H1 (cell line): ENCODE results near the gene ADK. TPM values are rescaled to one million over a fixed set of nuclear protein-coding genes. Genes with fewer than 3 reads are reported as not detected.

Source experiments
- CTCF ChIA-PET: fragments of 300-600 bp; sonication (Branson Sonifier 250); formaldehyde crosslinking; loops from one replicate; lab custom pipeline; 2021; ENCODE audit not compliant: partially characterized antibody; lab: Charles Lee
- POLR2A ChIA-PET: fragments of 300-600 bp; sonication (Branson Sonifier 250); formaldehyde crosslinking; loops from one replicate; lab custom pipeline; 2021; ENCODE audit warnings: inconsistent platforms; ENCODE audit not compliant: partially characterized antibody; lab: Charles Lee
- DNase-seq, 2 experiments: peaks; one replicate each; pipeline versions ENCODE4 v3.0.0 to v3.0.0-alpha.2; 2010 to 2022; ENCODE audit warnings: low spot score in 2 of 2, low read depth in 1 of 2, mixed read lengths in 1 of 2
- FAIRE-seq: peaks from 2 replicates; lab custom pipeline; 2011; peaks lifted over from hg19 to GRCh38; lab: Jason Lieb, UNC
- H2AFZ ChIP-seq: 2 replicates; pipeline ENCODE4 v1.8.1; 2012; ENCODE audit warnings: low read length, inconsistent platforms
- H2AK5ac ChIP-seq: 2 replicates; pipeline ENCODE4 v1.6.1; 2013; ENCODE audit warnings: low read depth, low read length
- H2BK120ac ChIP-seq: replicated peaks from 2 replicates; pipeline ENCODE3; 2013; ENCODE audit warnings: low read depth, low read length, inconsistent platforms
- H2BK12ac ChIP-seq: 2 replicates; pipeline ENCODE4 v1.6.1; 2013; ENCODE audit warnings: low read depth, low read length
- H2BK15ac ChIP-seq: 2 replicates; pipeline ENCODE4 v1.6.1; 2013; ENCODE audit warnings: low read length
- H2BK20ac ChIP-seq: 2 replicates; pipeline ENCODE4 v1.6.1; 2013; ENCODE audit warnings: low read length
- H2BK5ac ChIP-seq: 2 replicates; pipeline ENCODE4 v1.6.1; 2013; ENCODE audit warnings: low read depth, low read length
- H3K14ac ChIP-seq: 2 replicates; pipeline ENCODE4 v1.6.1; 2013; ENCODE audit warnings: inconsistent platforms; ENCODE audit not compliant: insufficient read length
- H3K18ac ChIP-seq: 2 replicates; pipeline ENCODE4 v1.6.1; 2013; ENCODE audit warnings: low read length; ENCODE audit errors: extremely low read depth
- H3K23ac ChIP-seq: 2 replicates; pipeline ENCODE4 v1.6.1; 2013; ENCODE audit warnings: inconsistent platforms; ENCODE audit not compliant: insufficient read length
- H3K23me2 ChIP-seq: 2 replicates; pipeline ENCODE4 v1.6.1; 2013; ENCODE audit warnings: low read depth, low read length
- H3K27ac ChIP-seq: 2 replicates; pipeline ENCODE4 v1.6.1; 2011; ENCODE audit warnings: low read depth, low read length, inconsistent platforms
- H3K27me3 ChIP-seq, 4 experiments: replicated peaks in 1 of 4; 1 replicate in 1 of 4; 2 replicates in 3 of 4; pipeline versions ENCODE4 v1.6.1 to v1.8.1; 2011 to 2013; ENCODE audit warnings: low read length in 3 of 4, mild to moderate bottlenecking in 3 of 4, inconsistent platforms in 2 of 4, mixed read lengths in 2 of 4, moderate library complexity in 1 of 4; ENCODE audit not compliant: control insufficient read depth in 3 of 4, insufficient read depth in 3 of 4; ENCODE audit errors: extremely low read depth in 1 of 4
- H3K36me3 ChIP-seq, 4 experiments: 2 replicates each; pipeline versions ENCODE4 v1.6.1 to v1.8.1; 2011 to 2013; ENCODE audit warnings: mild to moderate bottlenecking in 4 of 4, low read length in 3 of 4, moderate library complexity in 2 of 4, control low read depth in 1 of 4, inconsistent platforms in 1 of 4; ENCODE audit not compliant: insufficient read depth in 4 of 4, control insufficient read depth in 2 of 4
- H3K4ac ChIP-seq: replicated peaks from 2 replicates; pipeline ENCODE3; 2013; ENCODE audit warnings: low read length, low read depth, mixed read lengths, inconsistent platforms; ENCODE audit not compliant: insufficient read length
- H3K4me1 ChIP-seq, 4 experiments: replicated peaks in 1 of 4; 1 replicate in 1 of 4; 2 replicates in 3 of 4; pipeline versions ENCODE4 v1.6.1 to v1.8.1; 2011 to 2013; ENCODE audit warnings: low read length in 3 of 4, inconsistent platforms in 2 of 4, mixed read lengths in 1 of 4; ENCODE audit not compliant: insufficient read depth in 4 of 4, control insufficient read depth in 3 of 4
- H3K4me2 ChIP-seq, 2 experiments: 2 replicates each; pipeline versions ENCODE4 v1.6.1 to v1.8.1; 2011 to 2013; ENCODE audit warnings: low read depth in 2 of 2, low read length in 2 of 2, control low read depth in 1 of 2, inconsistent platforms in 1 of 2, mild to moderate bottlenecking in 1 of 2; ENCODE audit not compliant: insufficient read depth in 1 of 2
- H3K4me3 ChIP-seq, 4 experiments: fragments of 200-600, 300-600 bp in 1 of 4; sonication (generic), shearing (Covaris generic), sonication (Bioruptor Twin) in 1 of 4; 2 replicates each; pipeline versions ENCODE4 v1.5.1 to v1.8.1; 2011 to 2016; ENCODE audit warnings: low read length in 4 of 4, low read depth in 3 of 4, control low read depth in 2 of 4, inconsistent platforms in 2 of 4, mild to moderate bottlenecking in 2 of 4, mixed read lengths in 1 of 4, moderate library complexity in 1 of 4; ENCODE audit not compliant: insufficient read depth in 2 of 4; ENCODE audit errors: extremely low read depth in 1 of 4
- H3K56ac ChIP-seq: replicated peaks from 2 replicates; pipeline ENCODE3; 2013; ENCODE audit warnings: low read depth, mild to moderate bottlenecking, mixed read lengths, low read length, inconsistent platforms; ENCODE audit not compliant: insufficient read length
- H3K79me1 ChIP-seq: 2 replicates; pipeline ENCODE4 v1.6.1; 2013; ENCODE audit warnings: low read depth, low read length, control low read depth
- H3K79me2 ChIP-seq, 2 experiments: 2 replicates each; pipeline versions ENCODE4 v1.6.1 to v1.8.1; 2012 to 2013; ENCODE audit warnings: low read length in 2 of 2, mild to moderate bottlenecking in 2 of 2, inconsistent platforms in 1 of 2; ENCODE audit not compliant: insufficient read depth in 2 of 2, control insufficient read depth in 1 of 2
- H3K9ac ChIP-seq, 4 experiments: replicated peaks in 1 of 4; 1 replicate in 1 of 4; 2 replicates in 3 of 4; pipeline versions ENCODE4 v1.6.1 to v1.8.1; 2011 to 2013; ENCODE audit warnings: low read depth in 3 of 4, low read length in 3 of 4, control low read depth in 2 of 4, mild to moderate bottlenecking in 2 of 4, moderate library complexity in 2 of 4, inconsistent platforms in 1 of 4; ENCODE audit errors: extremely low read depth in 1 of 4
- H3K9me3 ChIP-seq, 2 experiments: 2 replicates each; pipeline versions ENCODE4 v1.6.1 to v1.8.1; 2012 to 2013; ENCODE audit warnings: mild to moderate bottlenecking in 2 of 2, moderate library complexity in 2 of 2, control low read depth in 1 of 2, inconsistent platforms in 1 of 2, low read depth in 1 of 2, low read length in 1 of 2, mixed read lengths in 1 of 2; ENCODE audit not compliant: insufficient read depth in 2 of 2
- H4K20me1 ChIP-seq, 2 experiments: replicated peaks in 1 of 2; 2 replicates each; pipeline versions ENCODE3 to v1.8.1; 2011 to 2013; ENCODE audit warnings: inconsistent platforms in 2 of 2, low read length in 2 of 2, mild to moderate bottlenecking in 1 of 2; ENCODE audit not compliant: insufficient read depth in 2 of 2, control insufficient read depth in 1 of 2
- H4K5ac ChIP-seq: 2 replicates; pipeline ENCODE4 v1.6.1; 2013; ENCODE audit warnings: low read length, low read depth, mixed read lengths, inconsistent platforms; ENCODE audit not compliant: insufficient read length
- H4K8ac ChIP-seq: 2 replicates; pipeline ENCODE4 v1.8.0; 2013; ENCODE audit warnings: mild to moderate bottlenecking, moderate library complexity, low read length, inconsistent platforms; ENCODE audit not compliant: insufficient read depth; ENCODE audit errors: extremely low read depth
- H4K91ac ChIP-seq: replicated peaks from 2 replicates; pipeline ENCODE3; 2013; ENCODE audit warnings: low read length, mixed read lengths, inconsistent platforms; ENCODE audit not compliant: insufficient read length
- KDM4A ChIP-seq: IDR thresholded peaks from one replicate; pipeline ENCODE4 v1.7.1; 2012; ENCODE audit warnings: low read depth, mild to moderate bottlenecking, moderate library complexity, low read length, inconsistent platforms; ENCODE audit not compliant: severe bottlenecking
- MAFK ChIP-seq: IDR thresholded peaks from 2 replicates; pipeline ENCODE4 v1.6.1; 2012; ENCODE audit warnings: low read depth, mild to moderate bottlenecking, improper control_type of control experiment, low read length
- PHF8 ChIP-seq: fragments of 200-600 bp; sonication (generic); conservative IDR thresholded peaks from 2 replicates; pipeline ENCODE4 v1.7.1; 2012; ENCODE audit warnings: low read depth, mild to moderate bottlenecking, inconsistent platforms, low read length, moderate library complexity
- POLR2A ChIP-seq, 2 experiments: IDR thresholded peaks; 1 replicate in 1 of 2; 2 replicates in 1 of 2; pipeline ENCODE4 v1.6.1; 2011; ENCODE audit warnings: low read depth in 2 of 2, low read length in 2 of 2, mild to moderate bottlenecking in 2 of 2; ENCODE audit errors: control extremely low read depth in 1 of 2
- SIRT6 ChIP-seq: IDR thresholded peaks from one replicate; pipeline ENCODE4 v1.7.1; 2012; ENCODE audit warnings: low read length, inconsistent platforms
- TCF12 ChIP-seq: IDR thresholded peaks from 2 replicates; pipeline ENCODE4 v1.6.1; 2011; ENCODE audit warnings: low read depth, mild to moderate bottlenecking, low read length
- polyA plus RNA-seq, 7 experiments: library from polyadenylated mRNA; depleted of rRNA in 3 of 7; stranded (reverse) in 5 of 7; unstranded in 2 of 7; fragments of >200 nt in 5 of 7; fragments of 200-250 nt in 2 of 7; gene quantifications; 1 replicate in 5 of 7; 2 replicates in 1 of 7; 4 replicates in 1 of 7; pipeline versions ENCODE4 v1.2.1 to v1.2.3, GENCODE V29; 2011 to 2013; ENCODE audit warnings: missing spikeins in 2 of 7, mixed read lengths in 2 of 7
- total RNA-seq: library from RNA; stranded (reverse); fragmentation: NEBNext Ultra II Directional; extraction: Animal tissue kit (Norgen Biotek cat#: 25700); gene quantifications from 2 replicates; pipeline ENCODE4 v1.2.1, GENCODE V29; 2021

ADK gene
- total and polyA plus RNA-seq, 2 of the 8 experiments (the other 6 are each of a cell fraction or from before 2014, with no cell fraction given), result 12.3 to 42.4 TPM

DNA sequence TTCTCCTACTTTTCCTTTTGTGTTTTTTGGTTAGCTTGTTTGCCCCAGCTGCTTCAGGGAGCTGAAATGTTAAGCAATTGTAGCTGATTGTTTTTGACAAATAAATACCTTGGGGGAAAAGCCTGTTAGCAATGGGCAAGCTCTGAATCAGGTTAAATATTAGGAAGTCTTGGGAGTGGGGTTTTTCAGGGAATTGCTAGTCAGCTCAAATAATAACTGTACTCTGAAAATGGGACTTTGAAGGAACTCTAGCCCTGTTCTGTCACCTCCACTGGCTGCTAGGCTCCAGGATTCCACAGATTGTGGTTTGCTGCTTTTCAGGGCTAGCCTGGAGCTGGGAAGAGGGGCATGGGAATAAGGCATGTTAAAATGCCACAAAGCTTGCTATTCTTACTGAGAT lies 39.5 kb downstream of the ADK start:
- TF ChIP-seq POLR2A (IDR thresholded peaks at IDR 0.05; ENCODE audit: control extremely low read depth in 1 of 2, low read depth in 2 of 2, low read length in 2 of 2) (no peak), SIRT6 (no peak), TCF12 (no peak), KDM4A (no peak), PHF8 (no peak), MAFK (no peak)
- Histone ChIP-seq H3K9me3 (no peaks in the 10 kb centered on the region), H2BK20ac (no peak overlapping the region), H4K91ac (no peak overlapping the region), H3K18ac (no peak overlapping the region), H3K27ac (no peak overlapping the region), H3K4ac (no peak overlapping the region), H3K4me1 (peaks cover 0 to 3% (median 1%) of the 10 kb centered on the region in 4 experiments; a peak in 2 of 7 replicates), H2AK5ac (no peak overlapping the region), H3K27me3 (no peaks in the 10 kb centered on the region), H3K56ac (no peak overlapping the region), H2BK120ac (no peak overlapping the region), H2BK5ac (no peak overlapping the region), H4K5ac (no peak overlapping the region), H3K4me3 (no peak overlapping the region), H3K23me2 (no peaks in the 10 kb centered on the region; the same call in none of the 2 replicates), H3K14ac (no peak overlapping the region), H3K23ac (no peak overlapping the region), H2BK12ac (no peak overlapping the region), H3K4me2 (no peak overlapping the region), H2BK15ac (no peak overlapping the region), H3K9ac (no peak overlapping the region), H4K20me1 (no peaks in the 10 kb centered on the region), H3K36me3 (no peaks in the 10 kb centered on the region), H3K79me1 (no peaks in the 10 kb centered on the region; the same call in none of the 2 replicates), H2AFZ (no peak overlapping the region), H3K79me2 (peaks cover 0 to 78% of the 10 kb centered on the region in 2 experiments; a peak in 2 of 4 replicates), H4K8ac (no peak overlapping the region)
- DNase-seq, result no peak
- FAIRE-seq, result no peak
- POLR2A ChIA-PET, result interaction anchor here (0.9 to 2.4 kb wide), 2 partner anchors 14 to 16 kb away, joined by 3 to 13 read pairs; no protein-coding TSS in a partner anchor
- CTCF ChIA-PET, result interaction anchor here (0.6 to 2.2 kb wide), 5 partner anchors 13 to 132 kb away, joined by 3 to 10 read pairs (median 3); no protein-coding TSS in a partner anchor
